Endothelial cell of umbilical vein (primary cell): Measurements from ENCODE around the gene TRMT44. TPM values are rescaled to one million over a fixed set of nuclear protein-coding genes. Genes with fewer than 3 reads are reported as not detected.

Experiments used
- BruUV-seq: library from RNA; stranded (reverse); fragments of 400-500 nt; replicated peaks from 2 replicates; lab custom pipeline; 2021; lab: Mats Ljungman, UMichigan
- CTCF ChIA-PET: fragments of 300-600, 350-600 bp; sonication (Branson Sonifier 250); formaldehyde crosslinking; loops from one replicate; lab custom pipeline; 2021; ENCODE audit warnings: antibody characterized with exemption, inconsistent platforms; lab: Charles Lee
- POLR2A ChIA-PET: fragments of 300-600, 350-600 bp; sonication (Branson Sonifier 250); formaldehyde crosslinking; loops from one replicate; lab custom pipeline; 2021; ENCODE audit warnings: antibody characterized with exemption, inconsistent platforms; lab: Charles Lee
- DNase-seq: peaks from one replicate; pipeline ENCODE4 v3.0.0-alpha.2; 2011; ENCODE audit warnings: low read depth, low spot score
- FAIRE-seq: peaks from 2 replicates; lab custom pipeline; 2011; peaks lifted over from hg19 to GRCh38; lab: Jason Lieb, UNC
- H2AFZ ChIP-seq: 2 replicates; pipeline ENCODE4 v1.6.0; 2012; ENCODE audit warnings: low read depth, low read length, control low read depth, inconsistent platforms
- H3K27ac ChIP-seq: 2 replicates; pipeline ENCODE4 v1.5.1; 2011; ENCODE audit warnings: low read depth, mild to moderate bottlenecking, control low read depth, low read length, moderate library complexity; ENCODE audit not compliant: insufficient read depth
- H3K27me3 ChIP-seq, 2 experiments: 2 replicates each; pipeline versions ENCODE4 v1.6.0 to v1.6.1; 2011; ENCODE audit warnings: low read length in 2 of 2, mixed read lengths in 1 of 2; ENCODE audit not compliant: control insufficient read depth in 2 of 2, insufficient read depth in 2 of 2
- H3K36me3 ChIP-seq, 2 experiments: 2 replicates in 1 of 2; 3 replicates in 1 of 2; pipeline ENCODE4 v1.5.1; 2011; ENCODE audit warnings: low read length in 2 of 2, mild to moderate bottlenecking in 1 of 2, moderate library complexity in 1 of 2; ENCODE audit not compliant: control insufficient read depth in 2 of 2, insufficient read depth in 2 of 2; ENCODE audit errors: extremely low read depth in 1 of 2
- H3K4me1 ChIP-seq: 3 replicates; pipeline ENCODE4 v1.5.1; 2011; ENCODE audit warnings: mild to moderate bottlenecking, low read length; ENCODE audit not compliant: control insufficient read depth, insufficient read depth; ENCODE audit errors: extremely low read depth
- H3K4me2 ChIP-seq: 2 replicates; pipeline ENCODE4 v1.6.1; 2011; ENCODE audit warnings: low read length, control low read depth, mixed read lengths; ENCODE audit not compliant: insufficient read depth
- H3K4me3 ChIP-seq, 3 experiments: fragments of 200-600 bp in 1 of 3; sonication (generic), shearing (Covaris generic) in 1 of 3; replicated peaks in 1 of 3; 2 replicates each; pipeline ENCODE4 v1.5.1; 2011 to 2016; ENCODE audit warnings: control low read depth in 3 of 3, low read length in 3 of 3, mild to moderate bottlenecking in 2 of 3, inconsistent platforms in 1 of 3, low read depth in 1 of 3, moderate library complexity in 1 of 3; ENCODE audit not compliant: insufficient read depth in 1 of 3
- H3K79me2 ChIP-seq: 2 replicates; pipeline ENCODE4 v1.6.0; 2012; ENCODE audit warnings: low read length, inconsistent platforms; ENCODE audit not compliant: control insufficient read depth, insufficient read depth
- H3K9ac ChIP-seq: replicated peaks from 2 replicates; pipeline ENCODE3; 2011; ENCODE audit warnings: low read length, control low read depth; ENCODE audit not compliant: insufficient read depth; ENCODE audit errors: extremely low read depth
- H3K9me1 ChIP-seq: replicated peaks from 3 replicates; pipeline ENCODE4 v1.6.0; 2011; ENCODE audit warnings: mild to moderate bottlenecking, low read length; ENCODE audit not compliant: control insufficient read depth, insufficient read depth; ENCODE audit errors: extremely low read depth
- H3K9me3 ChIP-seq: replicated peaks from 2 replicates; pipeline ENCODE4 v1.5.1; 2012; ENCODE audit warnings: low read length, inconsistent platforms; ENCODE audit not compliant: control insufficient read depth, insufficient read depth
- H4K20me1 ChIP-seq: replicated peaks from 2 replicates; pipeline ENCODE3; 2011; ENCODE audit warnings: mild to moderate bottlenecking, low read length; ENCODE audit not compliant: control insufficient read depth, insufficient read depth; ENCODE audit errors: extremely low read depth
- CTCF ChIP-seq, 2 donors: IDR thresholded peaks; 1 replicate in 1 of 2; 2 replicates in 1 of 2; pipeline ENCODE4 v1.5.1; 2011; ENCODE audit warnings: low read length in 2 of 2, mild to moderate bottlenecking in 2 of 2, moderate library complexity in 2 of 2, control low read depth in 1 of 2, inconsistent platforms in 1 of 2, low read depth in 1 of 2; ENCODE audit not compliant: insufficient read depth in 1 of 2; ENCODE audit errors: extremely low read depth in 1 of 2
- EZH2 ChIP-seq: IDR thresholded peaks from 2 replicates; pipeline ENCODE4 v1.6.1; 2012; ENCODE audit warnings: borderline replicate concordance, low read depth, mild to moderate bottlenecking, moderate library complexity, low read length, inconsistent platforms; ENCODE audit not compliant: severe bottlenecking
- FOS ChIP-seq: IDR thresholded peaks from 2 replicates; pipeline ENCODE4 v1.6.1; 2011; ENCODE audit warnings: mild to moderate bottlenecking, low read length, moderate library complexity, borderline replicate concordance; ENCODE audit not compliant: insufficient read depth
- GATA2 ChIP-seq: IDR thresholded peaks from 2 replicates; pipeline ENCODE4 v1.7.0; 2011; ENCODE audit warnings: low read depth, mild to moderate bottlenecking, moderate library complexity, mixed read lengths, low read length; ENCODE audit not compliant: insufficient read length, insufficient read depth
- JUN ChIP-seq: IDR thresholded peaks from 2 replicates; pipeline ENCODE4 v1.6.1; 2011; ENCODE audit warnings: borderline replicate concordance, low read depth; ENCODE audit not compliant: insufficient read length, insufficient read depth
- MAX ChIP-seq: IDR thresholded peaks from 2 replicates; pipeline ENCODE4 v1.6.1; 2011; ENCODE audit not compliant: insufficient read depth, insufficient read length
- MYC ChIP-seq: IDR thresholded peaks from one replicate; pipeline ENCODE4 v1.6.1; 2011; ENCODE audit warnings: mild to moderate bottlenecking, low read depth, low read length
- POLR2A ChIP-seq: IDR thresholded peaks from 2 replicates; pipeline ENCODE4 v1.6.1; 2012; ENCODE audit warnings: low read depth, mild to moderate bottlenecking, control low read depth, low read length
- POLR2AphosphoS5 ChIP-seq: IDR thresholded peaks from 2 replicates; pipeline ENCODE4 v1.6.1; 2012; ENCODE audit warnings: low read depth, mild to moderate bottlenecking, control low read depth, low read length, moderate library complexity; ENCODE audit not compliant: insufficient read depth
- dilution Hi-C: fragments of 300-500 bp; cut with MboI; formaldehyde crosslinking; loops from one replicate; pipeline ENCODE4 v1.15.0; 2019; ENCODE audit warnings: low sequenced_read_pairs; ENCODE audit not compliant: extremely low pct_ligation_motif_present
- intact Hi-C: fragments of 100-400 bp; cut with micrococcal nuclease; formaldehyde crosslinking; loops from one replicate; pipeline ENCODE4 v1.10.0; 2022
- polyA plus RNA-seq, 4 experiments: library from polyadenylated mRNA; depleted of rRNA in 3 of 4; stranded (reverse) in 3 of 4; unstranded in 1 of 4; fragments of >200 nt; gene quantifications; 2 replicates each; pipeline versions ENCODE4 v1.2.1 to v1.2.3, GENCODE V29; 2011 to 2012; ENCODE audit warnings: missing spikeins in 1 of 4
- total RNA-seq: library from RNA; stranded (reverse); gene quantifications from 2 replicates; pipeline ENCODE4 v1.2.3, GENCODE V29; 2021

TRMT44 gene
- total and polyA plus RNA-seq, 2 donors (not counting 3 experiments of a cell fraction or from before 2014, with no cell fraction given), result 10.4 to 17.3 TPM

GRCh38 chr4:8461086-8461485, 20.5 kb downstream of the TRMT44 start:
- no TSS peak for BruUV-seq
- no peak for TF ChIP-seq CTCF (IDR thresholded peaks at IDR 0.05; ENCODE audit: extremely low read depth in 1 of 2, insufficient read depth in 1 of 2, low read depth in 1 of 2, low read length in 2 of 2)
- TF ChIP-seq FOS, result no peak
- no peak for TF ChIP-seq EZH2
- TF ChIP-seq POLR2AphosphoS5, result no peak
- TF ChIP-seq MYC, result no peak
- no peak for TF ChIP-seq GATA2
- no peak overlapping the region for H2AFZ ChIP-seq

DNA sequence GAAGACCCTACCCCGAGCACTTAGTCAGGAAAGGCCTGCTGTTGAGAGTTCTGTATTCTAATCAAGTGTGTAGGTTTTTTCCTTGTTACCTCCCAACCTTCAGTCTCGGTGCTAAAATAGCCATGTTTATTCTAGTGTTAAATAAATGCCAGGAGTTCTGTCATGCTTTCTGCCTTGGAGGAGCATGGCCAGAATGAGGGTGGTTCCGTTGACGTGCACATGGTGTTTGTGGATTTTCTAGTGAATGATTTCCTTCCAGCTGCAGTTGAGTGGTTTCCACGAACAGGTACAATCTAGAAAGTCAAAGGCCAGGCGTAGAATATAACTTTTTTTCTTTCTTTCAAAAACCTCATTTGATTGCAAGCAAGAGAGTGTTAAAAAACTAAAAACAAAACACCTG, 21.0 kb downstream of the TRMT44 start:
- no peaks in the 10 kb centered on the region for H3K27me3 ChIP-seq
- H3K4me3 ChIP-seq, result no peak overlapping the region
- H3K9ac ChIP-seq, result no peak overlapping the region
- H3K36me3 ChIP-seq, result peaks cover 6 to 26% of the 10 kb centered on the region in 2 experiments
- H3K9me1 ChIP-seq, result no peaks in the 10 kb centered on the region
- no peak overlapping the region for H2AFZ ChIP-seq
- no peak overlapping the region for H3K27ac ChIP-seq
- H3K4me2 ChIP-seq, result no peak overlapping the region
- CTCF ChIA-PET, result no interaction called here
- intact Hi-C loops (no loop called here), dilution Hi-C loops (no loop called here)
- no peaks in the 10 kb centered on the region for H4K20me1 ChIP-seq
- H3K9me3 ChIP-seq, result no peaks in the 10 kb centered on the region
- no peaks in the 10 kb centered on the region for H3K4me1 ChIP-seq
- DNase-seq, result no peak
- no peak for FAIRE-seq
- H3K79me2 ChIP-seq, result no peaks in the 10 kb centered on the region
- POLR2A ChIA-PET, result no interaction called here
- BruUV-seq, result no TSS peak
- TF ChIP-seq EZH2 (no peak), CTCF (IDR thresholded peaks at IDR 0.05; ENCODE audit: extremely low read depth in 1 of 2, insufficient read depth in 1 of 2, low read depth in 1 of 2, low read length in 2 of 2) (no peak), GATA2 (no peak), MYC (no peak), POLR2AphosphoS5 (no peak), FOS (no peak), POLR2A (no peak), MAX (no peak), JUN (no peak)

More at GRCh38 chr4:8461086-8461485, 20.5 kb downstream of the TRMT44 start:
- no peak for FAIRE-seq
- H3K4me2 ChIP-seq, result no peak overlapping the region
- DNase-seq, result no peak
- H3K27me3 ChIP-seq, result no peaks in the 10 kb centered on the region
- no peak overlapping the region for H3K9ac ChIP-seq
- peaks cover 6 to 21% of the 10 kb centered on the region in 2 experiments for H3K36me3 ChIP-seq
- dilution Hi-C loops, result no loop called here
- ChIA-PET CTCF (no interaction called here), POLR2A (no interaction called here)
- H3K79me2 ChIP-seq, result no peaks in the 10 kb centered on the region
- no peak overlapping the region for H3K4me3 ChIP-seq
- no peaks in the 10 kb centered on the region for H3K4me1 ChIP-seq
- no peaks in the 10 kb centered on the region for H3K9me3 ChIP-seq
- H3K9me1 ChIP-seq, result no peaks in the 10 kb centered on the region
- no peak overlapping the region for H3K27ac ChIP-seq
- no peaks in the 10 kb centered on the region for H4K20me1 ChIP-seq
- intact Hi-C loops, result no loop called here
